Activated CD4-positive, alpha-beta T cell treated with anti-CD3 and anti-CD28 coated beads for 4 hours (primary cell): ENCODE data around the gene ADAMTS17.

Experiments
- DNase-seq, 2 donors: peaks; one replicate each; pipeline ENCODE4 v3.0.0-alpha.2; 2020

ADAMTS17 gene

DNA sequence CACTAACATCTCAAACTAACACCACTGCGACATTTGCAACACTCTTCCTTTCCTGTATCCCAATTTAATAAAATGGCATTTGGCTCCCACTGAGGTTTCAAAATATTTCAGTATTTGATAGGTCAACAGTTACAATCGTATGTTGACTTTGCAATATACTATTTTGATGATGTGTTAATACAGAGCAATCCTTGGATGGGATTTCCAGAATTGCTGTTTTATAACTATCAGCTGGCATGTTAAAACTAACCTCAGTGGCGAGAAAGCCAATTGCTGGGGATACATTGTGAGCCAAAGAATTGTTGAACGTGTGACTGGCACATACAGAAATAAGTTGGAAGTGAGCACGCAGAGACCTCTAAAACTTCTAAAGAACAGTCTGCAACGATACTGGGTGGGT lies 382.4 kb downstream of the ADAMTS17 start:
- DNase-seq, result no peak

GRCh38 chr15:99958426-99959097 lies 383.2 kb downstream of the ADAMTS17 start:
- DNase-seq, result no peak

DNA sequence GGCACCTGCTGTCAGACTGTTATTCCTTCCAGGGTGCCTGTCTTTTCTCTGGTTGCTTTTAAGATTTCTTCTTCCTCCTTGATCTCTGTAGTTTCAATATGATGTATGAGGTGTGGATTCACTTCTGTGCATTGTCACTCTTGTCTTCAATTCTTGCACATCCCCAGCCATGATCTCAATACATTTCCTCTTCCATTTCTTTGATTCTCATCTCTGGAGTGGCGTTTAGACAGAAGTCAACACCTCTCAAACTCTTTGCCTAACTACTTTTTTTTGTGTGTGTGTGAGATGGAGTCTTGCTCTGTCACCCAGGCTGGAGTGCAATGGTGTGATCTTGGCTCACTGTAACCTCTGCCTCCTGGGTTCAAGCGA lies 384.1 kb downstream of the ADAMTS17 start:
- no peak for DNase-seq

DNA sequence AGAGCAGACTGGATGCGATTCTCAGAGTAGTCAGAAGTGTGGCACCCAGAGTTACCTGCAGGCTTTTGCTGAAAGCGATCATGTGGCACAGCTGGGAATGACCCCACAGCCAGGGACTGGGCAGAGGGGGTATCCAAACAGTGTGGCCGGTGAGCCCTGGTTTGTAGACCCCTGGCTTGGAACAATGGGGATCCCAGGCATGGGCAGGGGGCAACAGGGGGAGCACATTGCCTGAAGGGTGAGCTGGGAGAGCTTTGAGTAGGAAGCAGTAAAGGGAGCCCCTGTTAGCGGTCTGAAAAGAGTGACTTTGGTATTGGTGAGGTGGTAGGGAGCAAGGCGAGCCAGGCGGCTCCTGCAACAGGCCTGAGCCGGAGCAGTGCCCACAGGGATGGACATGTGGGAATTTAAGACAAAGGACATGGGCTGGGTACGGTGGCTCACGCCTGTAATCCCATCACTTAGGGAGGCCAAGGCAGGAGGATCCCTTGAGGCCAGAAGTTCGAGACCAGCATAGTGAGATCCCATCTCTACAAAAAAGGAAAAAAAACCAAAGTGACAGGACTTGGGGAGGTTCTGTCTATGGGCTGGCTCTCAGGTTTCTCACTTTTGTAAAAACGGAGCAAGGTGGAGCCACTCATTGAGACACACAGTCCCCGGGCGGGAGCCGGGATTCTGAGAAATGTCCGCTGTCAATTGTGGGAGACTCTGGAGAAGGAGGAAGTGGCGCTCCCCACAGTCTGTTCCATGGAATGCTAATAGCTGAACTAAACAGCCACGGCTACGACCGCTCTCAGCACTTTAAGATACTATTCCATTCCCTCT lies 384.7 kb downstream of the ADAMTS17 start:
- no peak for DNase-seq

GRCh38 chr15:99956022-99956775 lies 385.6 kb downstream of the ADAMTS17 start:
- DNase-seq, result no peak

DNA sequence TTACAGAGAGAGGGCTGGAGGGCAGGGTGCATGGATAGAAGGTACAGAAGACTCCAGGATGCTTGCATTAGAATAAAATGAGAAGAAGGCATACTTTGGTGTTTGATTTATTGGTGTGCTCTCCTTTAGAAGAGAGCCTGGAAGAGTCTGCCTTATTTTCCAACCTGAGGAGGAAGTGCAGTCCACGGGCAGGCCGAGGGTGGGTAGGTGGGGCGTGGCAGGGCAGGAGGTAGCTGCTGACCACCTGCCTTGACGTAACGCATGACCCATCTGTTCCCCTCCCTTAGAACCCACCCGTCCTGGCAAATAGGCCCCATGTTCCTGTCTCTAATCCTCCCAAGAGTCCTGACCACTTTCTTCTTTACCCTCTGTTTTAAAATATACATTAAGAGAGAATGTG lies 386.2 kb downstream of the ADAMTS17 start:
- no peak for DNase-seq

GRCh38 chr15:99955181-99955525 lies 386.6 kb downstream of the ADAMTS17 start:
- no peak for DNase-seq

- no peak for DNase-seq
Measured at GRCh38 chr15:99954361-99955180, 387.2 kb downstream of the ADAMTS17 start.

- DNase-seq, result no peak
Measured at GRCh38 chr15:99953886-99954285, 387.9 kb downstream of the ADAMTS17 start.

- DNase-seq, result no peak
Measured at GRCh38 chr15:99951511-99951910, 390.3 kb downstream of the ADAMTS17 start.

- no peak for DNase-seq
Measured at GRCh38 chr15:99944131-99944530, 397.6 kb downstream of the ADAMTS17 start.

DNA sequence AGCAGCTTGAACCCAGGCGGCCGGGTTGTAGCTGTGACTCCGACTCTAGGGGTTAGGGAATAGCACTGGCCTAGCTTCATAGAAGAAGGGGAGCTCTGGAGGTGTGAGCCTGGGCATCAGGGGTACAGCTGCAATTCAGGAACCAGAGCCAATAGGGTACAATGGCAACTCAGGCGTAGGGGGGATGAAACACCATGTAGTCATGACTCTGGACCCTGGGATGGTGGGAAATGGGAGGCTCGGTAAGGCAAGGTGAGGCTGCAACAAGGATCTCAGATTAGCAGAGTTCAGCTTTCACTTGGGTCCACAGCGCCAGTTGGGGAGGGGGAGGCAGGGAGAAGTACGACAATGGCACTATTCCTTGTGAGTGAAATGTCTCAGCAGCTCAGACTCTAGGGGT lies 398.3 kb downstream of the ADAMTS17 start:
- no peak for DNase-seq

- no peak for DNase-seq
Measured at GRCh38 chr15:99932676-99933402, 408.9 kb downstream of the ADAMTS17 start.

GRCh38 chr15:99931703-99932603 lies 409.8 kb downstream of the ADAMTS17 start:
- no peak for DNase-seq

GRCh38 chr15:99930696-99931095 lies 411.1 kb downstream of the ADAMTS17 start:
- no peak for DNase-seq

- no peak for DNase-seq
Measured at GRCh38 chr15:99929266-99929665, 412.5 kb downstream of the ADAMTS17 start.

- peak; percentile 83 to 88 for DNase-seq
Measured at GRCh38 chr15:99928429-99928981, 413.3 kb downstream of the ADAMTS17 start.

- DNase-seq, result peak in 1 of 2 donors; percentile 34
Measured at GRCh38 chr15:99926532-99926931, 415.2 kb downstream of the ADAMTS17 start.

DNA sequence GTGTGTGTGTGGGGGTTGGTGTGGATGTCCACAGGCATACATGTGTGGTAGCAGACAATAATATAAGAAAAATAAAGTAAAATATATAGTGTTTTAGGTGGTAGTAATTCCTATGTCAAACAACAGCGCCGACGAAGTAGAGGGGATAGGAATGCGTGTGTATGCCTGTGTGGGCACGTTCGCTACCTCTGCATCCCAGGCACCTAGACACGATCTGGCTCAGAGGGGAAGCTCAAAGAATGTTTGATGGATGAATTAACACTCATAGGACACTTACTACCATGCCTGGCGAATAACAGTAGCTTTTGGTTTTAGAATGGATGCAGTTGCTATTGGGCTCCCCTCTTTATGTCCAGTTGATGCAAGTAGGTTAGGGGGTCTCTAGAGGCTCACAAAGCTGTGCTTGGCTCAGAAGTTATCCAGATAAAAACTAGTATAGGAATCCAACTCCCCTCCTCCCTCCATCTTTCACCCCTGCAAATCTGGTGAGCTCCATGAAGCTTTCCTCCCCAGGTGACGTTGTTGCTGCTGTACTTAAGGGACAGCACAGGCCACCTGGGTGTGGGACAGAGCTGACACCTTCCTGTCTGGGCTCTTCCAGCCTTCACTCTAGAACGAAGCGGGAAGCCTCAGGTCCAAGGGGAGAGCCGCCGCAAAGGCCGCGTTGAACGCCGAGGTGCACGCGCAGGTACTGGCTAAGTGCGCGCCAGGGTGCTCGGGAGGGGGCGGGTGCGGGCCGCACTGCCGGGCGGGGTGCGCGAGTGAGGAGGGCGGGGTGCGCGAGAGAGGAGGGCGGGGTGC lies 415.9 kb downstream of the ADAMTS17 start:
- DNase-seq, result peak; percentile 78

DNA sequence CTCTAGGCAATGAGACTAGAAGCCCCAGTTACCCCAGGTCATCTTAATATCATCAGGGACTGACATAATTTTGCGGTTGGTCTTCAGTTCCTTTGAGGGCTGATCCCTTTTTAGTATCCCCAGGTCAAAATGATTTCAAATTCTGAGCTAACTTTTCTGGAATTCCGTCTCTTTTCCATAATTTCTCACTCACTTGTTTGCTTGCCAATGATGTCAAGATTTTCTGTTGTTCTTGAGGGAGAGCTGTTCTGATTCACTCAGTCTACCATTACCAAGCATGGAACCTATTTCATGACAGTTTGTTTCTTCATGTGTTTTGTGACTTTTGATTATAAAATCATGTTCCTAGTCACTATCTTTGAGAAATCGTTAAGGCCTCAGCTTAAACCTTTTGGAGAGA lies 418.1 kb downstream of the ADAMTS17 start:
- DNase-seq, result no peak
